HG03039 (cell line): ENCODE measurements around the gene IFIT3.
"Not testable (repeated sequence)": the region's sequence is repeated elsewhere in the genome, so short reads cannot be mapped to it uniquely, and the experiment has no call there.

ENCODE experiments used
- ATAC-seq: cut with Tn5 transposase; IDR thresholded peaks from one replicate; pipeline ENCODE4 v1.9.1; 2021; ENCODE audit warnings: mild to moderate bottlenecking, moderate library complexity; ENCODE audit not compliant: unreplicated experiment

IFIT3 gene

DNA sequence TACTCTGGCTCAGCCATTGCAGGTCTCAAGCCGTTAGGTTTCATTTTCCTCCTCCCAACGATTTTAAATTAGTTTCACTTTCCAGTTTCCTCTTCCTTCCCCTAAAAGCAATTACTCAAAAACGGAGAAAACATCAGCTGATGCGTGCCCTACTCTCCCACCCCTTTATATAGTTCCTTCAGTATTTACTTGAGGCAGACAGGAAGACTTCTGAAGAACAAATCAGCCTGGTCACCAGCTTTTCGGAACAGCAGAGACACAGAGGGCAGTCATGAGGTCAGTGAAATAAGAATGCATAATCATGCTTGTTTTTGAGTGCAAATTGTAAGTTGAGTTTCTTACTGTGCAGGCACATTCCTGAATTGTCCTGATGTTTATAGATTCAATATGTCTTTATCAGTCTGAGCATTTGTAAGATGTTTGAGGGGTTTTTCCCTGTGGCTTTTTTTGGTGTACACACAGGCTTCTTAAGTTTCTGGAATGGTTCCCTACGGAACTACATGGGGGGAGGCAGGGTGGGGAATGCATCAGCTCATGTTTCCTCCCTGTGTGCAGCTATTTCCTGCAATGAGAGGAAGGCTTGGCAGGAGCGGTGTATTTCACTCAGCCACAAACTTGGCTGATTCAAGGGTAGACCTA, at the start of gene IFIT3:
Gene IFIT3, plus strand, starts transcription at position 195 of the 639 bp plus-strand sequence. Its CDS starts 77 bp downstream, at position 272.
- ATAC-seq, result no peak

DNA sequence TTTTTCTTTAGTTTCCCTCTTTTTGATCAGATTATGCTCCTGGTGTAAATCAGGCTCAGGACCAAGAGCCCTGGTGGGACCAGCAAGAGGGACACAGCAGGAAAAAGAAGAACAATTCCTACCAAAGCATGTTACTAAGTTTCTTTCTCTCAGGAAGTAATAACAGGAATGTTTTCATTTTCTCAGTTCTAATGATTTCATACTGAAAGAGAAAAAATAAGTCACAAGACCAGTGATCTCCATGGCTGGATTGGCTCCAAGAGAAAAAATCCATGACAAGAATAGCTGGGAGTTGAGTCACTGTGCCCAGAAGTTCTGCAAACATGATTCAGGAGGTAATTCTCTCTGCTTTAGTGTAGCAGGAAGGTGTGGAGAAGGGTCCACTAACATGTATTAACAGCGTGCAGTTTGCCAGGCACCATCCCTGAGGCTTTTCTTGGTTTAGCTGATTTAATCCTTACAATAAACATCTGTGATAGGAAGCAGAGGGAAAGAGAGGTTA, 49.7 kb upstream of the IFIT3 start:
- no peak for ATAC-seq

DNA sequence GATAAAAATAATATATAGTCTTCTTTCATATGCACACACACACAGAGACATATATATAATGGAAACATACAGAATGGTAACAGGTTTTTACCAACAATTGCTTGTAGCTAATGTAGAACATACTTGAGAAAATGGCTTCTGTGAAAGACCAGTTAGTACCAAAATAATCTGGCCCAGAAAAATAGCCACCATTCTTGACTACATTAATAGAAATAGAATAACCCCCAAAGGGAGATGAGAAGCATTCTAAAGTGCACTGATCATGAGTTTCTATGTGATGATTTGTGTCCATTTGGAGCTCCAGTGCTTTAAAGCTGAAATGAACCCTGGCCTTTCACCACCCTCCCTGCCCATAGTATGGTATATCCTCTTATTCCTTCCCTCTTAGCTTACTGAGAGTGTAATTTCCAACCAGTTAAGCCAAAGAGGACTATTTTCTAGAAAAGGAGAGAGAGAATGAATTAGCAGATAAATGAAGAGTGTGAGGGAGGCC, 48.9 kb upstream of the IFIT3 start:
- ATAC-seq, result no peak

GRCh38 chr10:89279421-89279869, 48.4 kb upstream of the IFIT3 start:
- ATAC-seq, result no peak

- no peak for ATAC-seq
These were observed 47.3 kb upstream of the IFIT3 start for GRCh38 chr10:89280508-89280907.

DNA sequence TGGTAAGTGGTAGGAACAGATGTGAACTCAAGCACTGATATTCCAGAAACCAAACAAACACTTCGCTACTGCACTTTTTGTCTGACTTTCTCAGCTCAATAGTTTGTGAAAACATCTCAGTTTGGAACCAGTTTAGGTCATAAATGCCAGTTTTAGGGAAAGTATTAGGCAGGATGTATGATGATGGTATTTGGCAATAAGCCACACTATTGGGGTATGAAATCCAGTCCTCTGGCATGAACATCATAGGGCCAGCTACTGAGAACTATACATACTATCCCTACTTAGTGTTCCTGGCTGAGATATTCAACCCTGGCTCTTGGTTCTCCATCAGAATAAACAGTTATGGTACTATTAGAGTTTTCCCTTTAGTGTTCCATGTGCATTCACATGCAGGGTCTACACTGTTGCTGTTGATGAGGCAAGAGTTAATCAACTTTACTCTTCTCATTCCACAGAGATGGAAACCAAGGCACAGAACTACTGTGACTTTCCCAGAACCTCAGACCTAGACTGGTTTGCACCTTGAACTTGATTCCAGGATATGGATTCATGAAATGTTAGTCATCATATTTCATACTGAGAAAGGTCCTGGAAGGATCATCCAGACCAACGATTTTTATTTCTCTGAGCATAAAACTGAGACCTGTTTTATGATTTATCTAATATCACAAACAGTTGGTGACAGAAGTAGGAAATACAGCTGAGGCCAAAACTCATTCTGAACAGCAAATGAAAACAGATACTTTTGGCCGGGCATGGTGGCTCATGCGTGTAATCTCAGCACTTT, 46.0 kb upstream of the IFIT3 start:
- ATAC-seq, result no peak

GRCh38 chr10:89283025-89283935, 44.5 kb upstream of the IFIT3 start:
- ATAC-seq, result no peak

DNA sequence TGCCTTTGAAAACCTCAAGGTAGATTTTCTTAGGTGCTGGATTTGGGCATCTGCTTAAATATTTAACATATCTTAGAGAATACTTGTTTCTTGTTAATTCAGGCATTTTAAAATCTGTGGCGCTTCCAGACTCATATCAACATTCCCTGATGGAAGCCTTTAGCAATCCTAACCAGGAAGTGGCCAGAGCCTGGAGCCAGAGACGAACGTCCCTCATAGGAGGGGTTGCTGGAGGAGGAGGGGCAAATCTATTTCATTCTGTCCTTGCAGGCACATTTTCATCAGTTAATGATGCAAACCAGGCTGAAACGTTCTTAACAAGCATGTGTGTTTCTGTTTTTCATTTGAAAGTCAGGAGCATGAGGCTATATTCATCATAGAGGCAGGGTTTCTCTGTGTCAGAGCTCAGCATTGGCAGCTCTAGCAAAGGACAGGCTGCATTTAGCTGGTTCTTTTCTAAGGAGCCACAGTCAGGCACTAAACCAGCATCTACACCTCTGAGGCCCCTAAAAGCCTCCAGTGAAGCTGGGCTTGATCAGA, 43.8 kb upstream of the IFIT3 start:
- ATAC-seq, result no peak

GRCh38 chr10:89284711-89285110, 43.1 kb upstream of the IFIT3 start:
- ATAC-seq, result not testable (repeated sequence)

- not testable (repeated sequence) for ATAC-seq
These were observed 42.5 kb upstream of the IFIT3 start for GRCh38 chr10:89285303-89285702.

GRCh38 chr10:89294721-89295239, 33.0 kb upstream of the IFIT3 start:
- no peak for ATAC-seq

- ATAC-seq, result no peak
These were observed 32.2 kb upstream of the IFIT3 start for GRCh38 chr10:89295597-89295996.

GRCh38 chr10:89296220-89296648, 31.6 kb upstream of the IFIT3 start:
- no peak for ATAC-seq

- no peak for ATAC-seq
These were observed 30.4 kb upstream of the IFIT3 start for GRCh38 chr10:89297356-89297755.

DNA sequence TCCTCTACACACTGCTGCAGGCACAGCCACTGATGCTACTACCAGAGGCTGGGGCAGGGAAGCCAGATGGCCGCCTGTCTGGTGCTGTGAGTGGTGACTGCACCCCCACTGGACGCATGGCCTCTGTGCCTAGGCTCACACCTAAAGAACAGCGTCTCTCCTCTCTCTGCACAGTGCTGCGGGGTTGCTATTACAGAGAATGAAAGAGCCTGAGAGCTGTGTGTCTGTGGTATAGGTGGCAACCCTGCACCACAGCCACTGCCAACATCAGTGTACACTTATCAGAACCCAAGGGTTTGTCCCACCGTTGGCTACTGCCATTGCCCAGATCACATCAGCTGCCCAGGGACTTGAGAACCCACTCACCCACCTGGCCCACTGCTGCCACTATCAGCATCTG, 30.0 kb upstream of the IFIT3 start:
- ATAC-seq, result no peak

- ATAC-seq, result no peak
These were observed 28.8 kb upstream of the IFIT3 start for GRCh38 chr10:89299031-89299430.

- no peak for ATAC-seq
These were observed 26.6 kb upstream of the IFIT3 start for GRCh38 chr10:89301232-89301631.

DNA sequence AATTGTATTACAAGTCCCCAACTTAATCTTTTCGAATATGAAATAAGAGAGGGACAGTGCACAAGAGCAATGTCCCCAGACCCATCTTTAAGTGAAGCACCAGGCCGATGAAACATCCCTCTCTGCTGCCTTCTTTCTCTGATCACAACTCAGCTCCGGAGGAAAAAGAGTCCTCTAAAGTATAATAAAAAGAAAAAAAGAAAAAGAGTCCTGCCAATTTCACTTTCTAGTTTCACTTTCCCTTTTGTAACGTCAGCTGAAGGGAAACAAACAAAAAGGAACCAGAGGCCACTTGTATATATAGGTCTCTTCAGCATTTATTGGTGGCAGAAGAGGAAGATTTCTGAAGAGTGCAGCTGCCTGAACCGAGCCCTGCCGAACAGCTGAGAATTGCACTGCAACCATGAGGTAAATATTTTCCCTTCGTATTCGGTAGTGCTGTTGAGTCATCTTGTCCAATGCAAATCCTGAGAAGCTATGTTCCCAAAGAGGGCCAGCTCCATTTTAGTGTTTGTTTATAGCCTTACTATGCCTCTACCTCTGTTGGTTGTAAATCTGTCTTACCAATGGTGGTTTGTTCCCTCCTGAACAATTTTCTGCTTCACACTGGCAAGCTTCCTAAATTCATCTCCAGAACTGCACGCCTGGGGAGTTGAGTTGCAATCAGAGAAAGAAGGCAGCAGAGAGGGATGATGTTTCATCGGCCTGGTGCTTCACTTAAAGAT, 25.9 kb upstream of the IFIT3 start, which contains the start of gene IFIT2:
Gene IFIT2, plus strand, starts transcription at position 326 of the 725 bp plus-strand sequence. Its CDS starts 78 bp downstream, at position 404.
- peak; percentile 56 for ATAC-seq

DNA sequence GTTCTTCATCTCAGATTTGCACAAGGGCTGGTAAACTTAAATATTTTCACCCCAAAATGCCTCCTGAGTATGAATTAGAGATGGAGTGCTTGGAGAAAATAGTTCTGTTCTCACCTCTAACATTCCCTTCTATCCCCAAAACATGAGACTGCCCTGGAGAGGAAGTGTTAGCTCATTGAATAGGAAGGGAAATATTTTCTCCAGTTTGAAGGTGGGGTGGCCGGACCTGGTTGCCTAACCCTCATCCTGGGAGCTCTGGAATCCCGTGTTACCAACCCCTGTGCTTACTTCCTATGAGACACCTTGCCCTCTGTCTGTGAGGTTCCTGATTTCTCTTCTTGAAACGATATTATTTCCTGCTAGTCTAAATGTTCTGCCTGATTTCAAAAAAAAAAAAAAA, 25.2 kb upstream of the IFIT3 start:
- ATAC-seq, result no peak

DNA sequence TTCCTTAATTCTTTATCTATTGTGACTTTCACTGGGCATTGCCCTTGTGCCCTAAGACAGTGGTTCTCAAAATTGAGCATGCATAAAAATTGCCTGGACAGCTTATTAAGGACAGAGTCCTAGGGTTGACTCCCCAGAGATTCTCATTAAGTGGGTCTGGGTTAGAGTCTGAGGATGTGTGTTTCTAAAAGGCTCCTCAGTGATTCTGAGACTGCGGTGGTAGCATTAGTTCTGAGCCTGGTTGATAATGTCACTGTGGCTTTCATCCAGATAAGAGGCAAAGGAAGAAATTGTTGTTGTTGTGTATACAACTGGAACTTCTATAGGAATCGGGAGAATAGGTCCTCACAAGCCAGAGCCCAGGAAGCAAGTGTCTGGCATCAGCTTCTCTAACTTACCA, 24.6 kb upstream of the IFIT3 start:
- ATAC-seq, result no peak
